ENCODE data around the gene NPHP1. TPM values are rescaled to one million over a fixed set of nuclear protein-coding genes. Genes with fewer than 3 reads are reported as not detected.
A peak's percentile ranks its signal among the peaks of the same experiment; 100 is the strongest.
"Not testable (repeated sequence)": the region's sequence is repeated elsewhere in the genome, so short reads cannot be mapped to it uniquely, and the experiment has no call there.

NPHP1 gene
- total and polyA plus RNA-seq, 3 experiments from 2014 or later = 1.0 to 2.5 (median 1.9) TPM

DNA sequence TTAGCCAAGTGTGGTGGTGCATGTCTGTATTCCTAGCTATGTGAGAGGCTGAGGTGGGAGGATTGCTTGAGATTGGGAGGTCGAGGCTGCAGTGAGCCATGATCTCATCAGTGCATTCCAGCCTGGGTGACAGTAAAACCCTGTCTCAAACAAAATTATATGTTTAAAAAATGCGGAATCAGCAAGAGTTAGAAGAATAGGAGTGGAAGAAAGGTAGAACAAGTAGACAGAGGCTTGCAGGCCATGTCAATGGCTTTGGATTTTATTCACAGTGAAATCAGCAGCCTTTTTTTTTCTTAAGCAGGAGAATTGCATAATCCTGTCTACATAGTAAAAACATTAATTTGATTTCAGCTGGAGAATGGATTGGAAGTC is 15.4 kb upstream of the NPHP1 start:
- H3K36me3 ChIP-seq (ENCODE audit: insufficient read depth, low read length) = no peaks in the 10 kb centered on the region
- no peak overlapping the region for H3K4me3 Mint-ChIP-seq
- DNase-seq = no peak
- peaks cover 14 to 80% of the 10 kb centered on the region in 2 donors for H3K27me3 Mint-ChIP-seq
- no peak overlapping the region for H3K4me3 ChIP-seq (ENCODE audit: low read length)
- H3K27ac Mint-ChIP-seq = no peak overlapping the region
- no peaks in the 10 kb centered on the region for H3K4me1 Mint-ChIP-seq
- H3K27ac ChIP-seq (ENCODE audit: low read depth, low read length) = no peak overlapping the region
- no peaks in the 10 kb centered on the region for H3K36me3 Mint-ChIP-seq
- no peaks in the 10 kb centered on the region for H3K9me3 ChIP-seq (ENCODE audit: low read length)
- H3K27me3 ChIP-seq (ENCODE audit: insufficient read depth, low read length, poor library complexity, severe bottlenecking) = no peaks in the 10 kb centered on the region
- CTCF ChIA-PET = no interaction called here
- no peaks in the 10 kb centered on the region for H3K4me1 ChIP-seq (ENCODE audit: insufficient read depth, low read length)
- POLR2A ChIA-PET = no interaction called here
- no peaks in the 10 kb centered on the region for H3K9me3 Mint-ChIP-seq

DNA sequence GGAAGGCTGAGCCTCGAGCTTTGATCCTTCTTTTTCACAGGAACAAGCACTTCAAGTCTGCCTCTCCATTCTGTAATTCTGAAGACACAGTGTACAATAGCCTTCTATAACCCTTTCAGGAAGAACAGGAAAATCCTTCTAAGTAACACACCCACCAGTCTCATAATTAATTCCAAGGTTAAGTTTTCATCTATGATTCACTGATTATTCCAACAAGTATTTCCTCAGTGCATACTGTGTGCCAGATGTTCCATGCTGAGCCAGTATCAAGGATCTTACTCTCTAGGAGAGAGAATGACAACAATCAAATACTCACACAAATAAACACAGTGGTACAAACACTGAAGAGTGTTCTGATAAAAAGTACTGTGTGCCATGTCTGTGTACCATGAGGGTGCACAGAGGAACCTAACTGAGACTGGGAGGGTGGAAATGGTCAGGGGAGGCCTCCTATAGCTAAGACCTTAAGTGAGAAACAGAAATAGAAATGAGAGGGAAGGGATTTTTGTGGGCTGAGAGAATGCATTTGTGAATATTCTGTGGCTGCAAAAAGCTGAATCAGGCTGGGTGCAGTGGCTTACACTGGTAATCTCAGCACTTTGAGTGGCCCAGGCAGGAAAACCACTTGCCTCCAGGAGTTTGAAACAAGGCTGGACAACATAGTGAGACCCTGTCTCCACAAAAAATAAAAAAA is 14.8 kb upstream of the NPHP1 start:
- Mint-ChIP-seq H3K27me3 (peaks cover 17 to 83% of the 10 kb centered on the region in 2 donors), H3K36me3 (no peaks in the 10 kb centered on the region), H3K9me3 (no peaks in the 10 kb centered on the region), H3K4me3 (no peak overlapping the region), H3K4me1 (no peaks in the 10 kb centered on the region), H3K27ac (no peak overlapping the region)
- no peaks in the 10 kb centered on the region for H3K4me1 ChIP-seq (ENCODE audit: insufficient read depth, low read length)
- POLR2A ChIA-PET = no interaction called here
- H3K27me3 ChIP-seq (ENCODE audit: insufficient read depth, low read length, poor library complexity, severe bottlenecking) = no peaks in the 10 kb centered on the region
- CTCF ChIA-PET = no interaction called here
- no peak overlapping the region for H3K27ac ChIP-seq (ENCODE audit: low read depth, low read length)
- H3K9me3 ChIP-seq (ENCODE audit: low read length) = no peaks in the 10 kb centered on the region
- no peak overlapping the region for H3K4me3 ChIP-seq (ENCODE audit: low read length)
- no peak for DNase-seq
- H3K36me3 ChIP-seq (ENCODE audit: insufficient read depth, low read length) = no peaks in the 10 kb centered on the region

DNA sequence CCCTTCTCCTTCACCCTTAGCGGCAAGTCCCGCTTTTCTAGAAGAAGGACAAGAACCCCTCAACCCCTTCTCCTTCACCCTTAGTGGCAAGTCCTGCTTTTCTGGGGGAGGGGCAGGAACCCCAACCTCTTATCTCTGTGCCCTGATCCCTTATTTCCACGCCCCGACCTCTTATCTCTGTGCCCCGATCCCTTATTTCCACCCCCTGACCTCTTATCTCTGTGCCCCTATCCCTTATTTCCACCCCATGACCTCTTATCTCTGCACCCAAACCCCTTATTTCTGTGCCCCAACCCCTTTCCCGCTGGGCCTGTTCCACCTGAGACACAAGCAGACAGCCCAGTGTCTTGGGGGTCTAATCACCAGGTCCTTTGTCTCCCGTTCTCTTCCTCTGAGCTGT is 14.1 kb upstream of the NPHP1 start:
- H3K4me3 Mint-ChIP-seq; H3K9me3 ChIP-seq (ENCODE audit: low read length); H3K4me3 ChIP-seq (ENCODE audit: low read length); H3K27ac Mint-ChIP-seq; H3K9me3 Mint-ChIP-seq; H3K27ac ChIP-seq (ENCODE audit: low read depth, low read length); H3K4me1 ChIP-seq (ENCODE audit: insufficient read depth, low read length); CTCF ChIA-PET; H3K27me3 ChIP-seq (ENCODE audit: insufficient read depth, low read length, poor library complexity, severe bottlenecking); H3K36me3 Mint-ChIP-seq; POLR2A ChIA-PET; DNase-seq; H3K36me3 ChIP-seq (ENCODE audit: insufficient read depth, low read length); H3K4me1 Mint-ChIP-seq: not testable (repeated sequence)
- H3K27me3 Mint-ChIP-seq = peaks cover 22 to 85% of the 10 kb centered on the region in 2 donors

DNA sequence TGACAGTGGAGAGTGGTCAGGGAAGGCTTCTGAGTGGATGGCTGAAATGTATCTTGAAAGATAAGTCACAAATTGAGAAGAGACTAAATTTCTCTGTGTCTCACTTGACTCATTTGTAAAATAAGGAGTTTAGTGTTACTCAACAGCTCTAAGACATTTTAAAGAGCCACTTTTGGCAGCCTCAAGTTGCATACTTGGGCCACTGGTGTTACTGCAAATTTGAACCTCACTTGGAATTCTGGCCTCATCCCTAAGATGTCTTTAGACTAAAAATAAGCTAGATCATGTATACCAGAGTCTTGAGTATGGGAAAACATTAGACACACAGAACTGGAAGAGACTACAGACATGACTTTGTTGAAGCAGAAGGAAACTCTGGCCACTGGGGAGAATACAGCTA is 12.0 kb upstream of the NPHP1 start:
- no peak overlapping the region for H3K4me3 ChIP-seq (ENCODE audit: low read length)
- DNase-seq = no peak
- peaks cover 0 to 7% (median 0%) of the 10 kb centered on the region in 3 donors for H3K36me3 Mint-ChIP-seq
- H3K4me3 Mint-ChIP-seq = no peak overlapping the region
- H3K27me3 ChIP-seq (ENCODE audit: insufficient read depth, low read length, poor library complexity, severe bottlenecking) = no peaks in the 10 kb centered on the region
- peaks cover 0 to 2% (median 0%) of the 10 kb centered on the region in 5 donors for H3K9me3 Mint-ChIP-seq
- CTCF ChIA-PET = no interaction called here
- peaks cover 2% of the 10 kb centered on the region for H3K4me1 ChIP-seq (ENCODE audit: insufficient read depth, low read length)
- peaks cover 4% of the 10 kb centered on the region for H3K9me3 ChIP-seq (ENCODE audit: low read length)
- H3K27me3 Mint-ChIP-seq = peaks cover 25 to 74% of the 10 kb centered on the region in 2 donors
- no peaks in the 10 kb centered on the region for H3K36me3 ChIP-seq (ENCODE audit: insufficient read depth, low read length)
- H3K4me1 Mint-ChIP-seq = peaks cover 3 to 7% (median 3%) of the 10 kb centered on the region in 3 donors
- POLR2A ChIA-PET = no interaction called here
- peak overlapping the region in 1 of 8 donors; percentile 34 for H3K27ac Mint-ChIP-seq
- no peak overlapping the region for H3K27ac ChIP-seq (ENCODE audit: low read depth, low read length)

DNA sequence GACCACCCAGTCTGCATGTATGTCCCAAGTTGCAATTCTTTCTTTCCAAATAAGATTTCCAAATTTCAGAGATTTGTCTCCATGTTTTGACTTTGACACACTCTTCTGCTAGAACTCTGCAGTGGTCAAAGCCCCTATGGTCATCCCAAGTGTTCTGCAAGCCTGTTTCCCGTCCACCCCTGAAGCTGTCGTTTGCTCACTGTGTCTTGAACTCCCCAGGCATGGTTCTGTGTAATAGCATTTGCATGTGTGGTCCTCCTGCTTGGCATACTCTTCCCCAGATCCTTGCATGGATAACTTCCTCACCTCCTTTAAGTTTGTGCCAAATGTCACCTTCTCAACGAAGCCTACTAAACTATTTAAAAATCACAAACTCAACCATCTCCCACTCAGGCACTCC is 11.4 kb upstream of the NPHP1 start:
- Histone ChIP-seq H3K36me3 (ENCODE audit: insufficient read depth, low read length) (no peaks in the 10 kb centered on the region), H3K9me3 (ENCODE audit: low read length) (peaks cover 4% of the 10 kb centered on the region), H3K27me3 (ENCODE audit: insufficient read depth, low read length, poor library complexity, severe bottlenecking) (no peaks in the 10 kb centered on the region), H3K4me1 (ENCODE audit: insufficient read depth, low read length) (peaks cover 8% of the 10 kb centered on the region), H3K4me3 (ENCODE audit: low read length) (no peak overlapping the region), H3K27ac (ENCODE audit: low read depth, low read length) (no peak overlapping the region)
- no peak for DNase-seq
- ChIA-PET POLR2A (no interaction called here), CTCF (no interaction called here)
- Mint-ChIP-seq H3K4me1 (peaks cover 7 to 13% (median 9%) of the 10 kb centered on the region in 3 donors), H3K9me3 (peaks cover 0 to 2% (median 0%) of the 10 kb centered on the region in 5 donors), H3K27me3 (peaks cover 23 to 68% of the 10 kb centered on the region in 2 donors), H3K27ac (peak overlapping the region in 1 of 8 donors; percentile 34), H3K36me3 (peaks cover 0 to 11% (median 0%) of the 10 kb centered on the region in 3 donors), H3K4me3 (peak overlapping the region in 1 of 7 donors; percentile 60)

DNA sequence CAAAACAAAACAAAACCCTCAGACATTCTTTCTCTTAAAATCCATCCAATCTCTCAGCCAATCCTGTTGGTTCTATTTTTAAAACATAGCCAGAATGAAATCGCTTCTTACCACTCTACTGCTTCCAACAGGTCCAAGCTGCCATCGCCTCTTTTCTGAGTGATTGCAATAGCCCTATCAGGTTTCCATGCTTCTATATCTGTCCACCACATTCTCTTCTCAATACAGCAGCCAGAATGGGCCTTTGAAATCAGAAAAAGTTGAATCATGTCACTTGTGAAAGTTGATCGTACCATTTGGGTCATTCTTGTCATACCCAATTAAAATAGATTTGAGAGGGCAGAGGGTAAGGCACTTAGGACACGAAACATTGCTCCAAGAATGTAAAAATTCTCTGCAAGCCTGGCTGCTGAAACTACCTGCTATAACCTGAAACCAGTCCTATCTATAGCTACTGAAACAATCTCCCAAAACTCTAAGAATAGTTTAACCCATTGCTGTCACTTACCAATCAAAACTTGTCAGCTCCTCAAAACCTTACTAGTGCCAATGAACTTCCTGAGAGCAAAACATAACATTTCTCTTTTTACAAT is 10.8 kb upstream of the NPHP1 start:
- no peak overlapping the region for H3K4me3 ChIP-seq (ENCODE audit: low read length)
- peaks cover 0 to 11% (median 0%) of the 10 kb centered on the region in 3 donors for H3K36me3 Mint-ChIP-seq
- H3K4me3 Mint-ChIP-seq = peak overlapping the region in 1 of 7 donors; percentile 60
- ChIA-PET POLR2A (no interaction called here), CTCF (no interaction called here)
- H3K9me3 ChIP-seq (ENCODE audit: low read length) = peaks cover 4% of the 10 kb centered on the region
- peaks cover 7 to 16% (median 11%) of the 10 kb centered on the region in 3 donors for H3K4me1 Mint-ChIP-seq
- no peaks in the 10 kb centered on the region for H3K27me3 ChIP-seq (ENCODE audit: insufficient read depth, low read length, poor library complexity, severe bottlenecking)
- H3K4me1 ChIP-seq (ENCODE audit: insufficient read depth, low read length) = peaks cover 11% of the 10 kb centered on the region
- H3K36me3 ChIP-seq (ENCODE audit: insufficient read depth, low read length) = no peaks in the 10 kb centered on the region
- no peak for DNase-seq
- peaks cover 23 to 65% of the 10 kb centered on the region in 2 donors for H3K27me3 Mint-ChIP-seq
- H3K27ac ChIP-seq (ENCODE audit: low read depth, low read length) = no peak overlapping the region
- H3K27ac Mint-ChIP-seq = peak overlapping the region in 1 of 8 donors; percentile 34
- peaks cover 0 to 2% (median 0%) of the 10 kb centered on the region in 5 donors for H3K9me3 Mint-ChIP-seq

DNA sequence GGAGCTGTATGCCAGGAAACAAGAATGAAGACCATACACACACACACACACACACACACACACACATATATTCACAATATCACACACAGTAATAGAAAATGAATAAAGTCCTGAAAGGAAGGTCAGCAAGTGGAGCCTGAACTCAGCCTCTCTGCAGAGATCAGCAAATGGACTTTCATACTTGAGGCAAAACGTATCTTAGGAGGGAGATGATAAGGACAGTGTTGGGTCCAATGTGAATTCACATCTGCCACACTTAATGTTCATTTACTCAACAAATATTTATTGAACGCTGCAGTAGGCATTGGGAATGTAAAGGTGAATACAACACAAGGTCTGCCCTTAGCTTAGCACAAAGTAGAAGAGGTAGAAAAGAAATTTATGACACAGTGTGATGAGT is 10.3 kb upstream of the NPHP1 start:
- H3K36me3 Mint-ChIP-seq = peaks cover 0 to 14% (median 1%) of the 10 kb centered on the region in 3 donors
- no peak overlapping the region for H3K4me3 ChIP-seq (ENCODE audit: low read length)
- POLR2A ChIA-PET = no interaction called here
- DNase-seq = no peak
- H3K36me3 ChIP-seq (ENCODE audit: insufficient read depth, low read length) = peaks cover 2% of the 10 kb centered on the region
- peaks cover 0 to 2% (median 0%) of the 10 kb centered on the region in 5 donors for H3K9me3 Mint-ChIP-seq
- peak overlapping the region in 1 of 7 donors; percentile 60 for H3K4me3 Mint-ChIP-seq
- no peak overlapping the region for H3K27ac ChIP-seq (ENCODE audit: low read depth, low read length)
- H3K27me3 ChIP-seq (ENCODE audit: insufficient read depth, low read length, poor library complexity, severe bottlenecking) = no peaks in the 10 kb centered on the region
- H3K4me1 ChIP-seq (ENCODE audit: insufficient read depth, low read length) = peaks cover 11% of the 10 kb centered on the region
- peak overlapping the region in 1 of 8 donors; percentile 57 for H3K27ac Mint-ChIP-seq
- H3K9me3 ChIP-seq (ENCODE audit: low read length) = peaks cover 4% of the 10 kb centered on the region
- CTCF ChIA-PET = no interaction called here
- H3K27me3 Mint-ChIP-seq = peaks cover 23 to 59% of the 10 kb centered on the region in 2 donors
- peaks cover 7 to 19% (median 13%) of the 10 kb centered on the region in 3 donors for H3K4me1 Mint-ChIP-seq

DNA sequence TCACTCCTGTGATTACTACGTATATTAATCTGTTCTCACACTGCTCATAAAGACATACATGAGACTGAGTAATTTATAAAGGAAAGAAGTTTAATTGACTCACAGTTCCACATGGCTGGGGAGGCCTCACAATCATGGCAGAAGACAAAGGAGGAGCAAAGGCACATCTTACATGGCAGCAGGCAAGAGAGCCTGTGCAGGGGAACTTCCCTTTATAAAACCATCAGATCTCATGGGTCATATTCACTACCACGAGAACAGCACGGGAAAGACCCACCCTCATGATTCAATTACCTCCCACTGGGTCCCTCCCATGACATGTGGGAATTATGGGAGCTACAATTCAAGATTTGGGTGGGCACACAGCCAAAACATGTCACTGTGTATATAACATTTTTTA is 8.7 kb upstream of the NPHP1 start:
- peaks cover 22 to 44% of the 10 kb centered on the region in 2 donors for H3K27me3 Mint-ChIP-seq
- peaks cover 0 to 25% (median 9%) of the 10 kb centered on the region in 3 donors for H3K36me3 Mint-ChIP-seq
- H3K9me3 Mint-ChIP-seq; POLR2A ChIA-PET; H3K36me3 ChIP-seq (ENCODE audit: insufficient read depth, low read length); H3K9me3 ChIP-seq (ENCODE audit: low read length); H3K27ac Mint-ChIP-seq; H3K27me3 ChIP-seq (ENCODE audit: insufficient read depth, low read length, poor library complexity, severe bottlenecking); CTCF ChIA-PET; H3K4me3 ChIP-seq (ENCODE audit: low read length); H3K27ac ChIP-seq (ENCODE audit: low read depth, low read length); DNase-seq: not testable (repeated sequence)
- H3K4me3 Mint-ChIP-seq = peak overlapping the region in 5 of 7 donors; percentile 24 to 57 (median 41)
- peaks cover 14 to 26% (median 25%) of the 10 kb centered on the region in 3 donors for H3K4me1 Mint-ChIP-seq
- peaks cover 11% of the 10 kb centered on the region for H3K4me1 ChIP-seq (ENCODE audit: insufficient read depth, low read length)

Data from CD8-positive, alpha-beta memory T cell (primary cell).